A549 (cell line): ENCODE measurements around the gene ADCY7. TPM values are rescaled to one million over a fixed set of nuclear protein-coding genes. Genes with fewer than 3 reads are reported as not detected.
A peak's percentile ranks its signal among the peaks of the same experiment; 100 is the strongest.

Experiments
- ATAC-seq, 2 experiments: fragments of 200-7000 bp in 1 of 2; fragments of >200 bp in 1 of 2; cut with Nextera tagmentation in 1 of 2; cut with Tn5 transposase in 1 of 2; 3 replicates each; pipeline versions ENCODE4 v1.8.0 to v1.9.1; 2018 to 2020; ENCODE audit warnings: mild to moderate bottlenecking in 1 of 2, moderate library complexity in 1 of 2
- CTCF ChIA-PET: fragments of 300-600 bp; sonication (Branson Sonifier 250); formaldehyde crosslinking; extraction: SDS; loops from one replicate; lab custom pipeline; 2021; ENCODE audit warnings: antibody characterized with exemption, inconsistent platforms; lab: Yijun Ruan, JAX
- POLR2A ChIA-PET: fragments of 350-600 bp; formaldehyde crosslinking; extraction: SDS; loops from one replicate; lab custom pipeline; 2021; ENCODE audit warnings: antibody characterized with exemption, inconsistent platforms; lab: Yijun Ruan, JAX
- DNase-seq, 2 experiments: peaks; one replicate each; pipeline versions ENCODE4 v3.0.0 to v3.0.0-alpha.2; 2011 to 2016; ENCODE audit warnings: low read depth in 1 of 2, low spot score in 1 of 2
- FAIRE-seq: peaks from 2 replicates; lab custom pipeline; 2011; peaks lifted over from hg19 to GRCh38; lab: Jason Lieb, UNC
- H3K27ac ChIP-seq, 2 experiments: fragments of >200 bp; sonication (Bioruptor Twin); formaldehyde crosslinking; 3 replicates each; pipeline ENCODE4 v1.5.1; 2016 to 2017
- H3K4me1 ChIP-seq: fragments of >200 bp; sonication (Bioruptor Twin); formaldehyde crosslinking; 3 replicates; pipeline ENCODE4 v1.6.1; 2016
- H3K4me2 ChIP-seq: fragments of >200 bp; sonication (Bioruptor Twin); formaldehyde crosslinking; 3 replicates; pipeline ENCODE4 v1.6.1; 2016
- H3K4me3 ChIP-seq: fragments of >200 bp; sonication (Bioruptor Twin); formaldehyde crosslinking; 3 replicates; pipeline ENCODE4 v1.5.1; 2016
- H3K9me3 ChIP-seq: fragments of >200 bp; sonication (Bioruptor Twin); formaldehyde crosslinking; 3 replicates; pipeline ENCODE4 v1.6.1; 2016
- CBX2 ChIP-seq: fragments of 200-600 bp; sonication (generic); IDR thresholded peaks from 2 replicates; pipeline ENCODE4 v1.6.1; 2016; ENCODE audit warnings: low read depth, mild to moderate bottlenecking, borderline replicate concordance
- CEBPB ChIP-seq, 2 experiments: fragments of >200 bp in 1 of 2; sonication (Bioruptor Twin) in 1 of 2; formaldehyde crosslinking in 1 of 2; IDR thresholded peaks; 2 replicates each; pipeline ENCODE4 v1.6.1; 2012 to 2016
- CHD4 ChIP-seq: fragments of 200-600 bp; sonication (generic); IDR thresholded peaks from 2 replicates; pipeline ENCODE4 v1.6.1; 2016; ENCODE audit warnings: antibody characterized with exemption, mild to moderate bottlenecking, borderline replicate concordance
- E2F6 ChIP-seq: IDR thresholded peaks from 2 replicates; pipeline ENCODE4 v1.6.1; 2012; ENCODE audit warnings: low read depth, borderline replicate concordance
- EHMT2 ChIP-seq: fragments of 200-600 bp; sonication (generic); IDR thresholded peaks from 2 replicates; pipeline ENCODE4 v1.6.1; 2016; ENCODE audit warnings: antibody characterized with exemption, low read depth, mild to moderate bottlenecking, moderate library complexity
- ESRRA ChIP-seq: fragments of 150-350 bp; IDR thresholded peaks from 2 replicates; pipeline ENCODE4 v1.6.1; 2014; ENCODE audit warnings: mild to moderate bottlenecking, low read length, borderline replicate concordance
- FOXS1 ChIP-seq: fragments of 250-450 bp; sonication (Bioruptor Pico); IDR thresholded peaks from 2 replicates; pipeline ENCODE4 v1.5.0; 2020; ENCODE audit warnings: mild to moderate bottlenecking, moderate library complexity
- HDAC2 ChIP-seq: fragments of 200-600 bp; sonication (generic); IDR thresholded peaks from 2 replicates; pipeline ENCODE4 v1.6.1; 2016
- HES2 ChIP-seq: fragments of >200 bp; sonication (Bioruptor Twin); formaldehyde crosslinking; IDR thresholded peaks from 2 replicates; pipeline ENCODE4 v1.6.1; 2016
- HOXA7 ChIP-seq: fragments of 250-450 bp; sonication (Bioruptor Pico); IDR thresholded peaks from 2 replicates; pipeline ENCODE4 v1.5.0; 2020; ENCODE audit warnings: mild to moderate bottlenecking, moderate library complexity
- HOXB13 ChIP-seq: fragments of 250-450 bp; sonication (Bioruptor Pico); IDR thresholded peaks from 2 replicates; pipeline ENCODE4 v1.5.0; 2020; ENCODE audit warnings: low read depth, mild to moderate bottlenecking, moderate library complexity
- KDM5A ChIP-seq: fragments of 200-600 bp; sonication (generic); IDR thresholded peaks from 2 replicates; pipeline ENCODE4 v1.6.1; 2016; ENCODE audit warnings: antibody characterized with exemption, mild to moderate bottlenecking
- MYC ChIP-seq: IDR thresholded peaks from 2 replicates; pipeline ENCODE4 v1.6.1; 2012; ENCODE audit warnings: mild to moderate bottlenecking, inconsistent platforms, low read length, improper control_type of control experiment, borderline replicate concordance
- NFE2L2 ChIP-seq: fragments of 150-350 bp; conservative IDR thresholded peaks from 2 replicates; pipeline ENCODE4 v1.6.1; 2014; ENCODE audit warnings: low read length
- NPAS2 ChIP-seq: fragments of 250-450 bp; sonication (Bioruptor Pico); IDR thresholded peaks from 2 replicates; pipeline ENCODE4 v1.8.0; 2022; ENCODE audit warnings: mild to moderate bottlenecking, moderate library complexity, borderline replicate concordance
- NR3C1 ChIP-seq: fragments of >200 bp; sonication (Bioruptor Twin); formaldehyde crosslinking; IDR thresholded peaks from 3 replicates; pipeline ENCODE4 v1.6.1; 2017
- POLR2A ChIP-seq: IDR thresholded peaks from 2 replicates; pipeline ENCODE4 v1.6.1; 2012; ENCODE audit warnings: mild to moderate bottlenecking, low read length
- RAD21 ChIP-seq, 2 experiments: fragments of >200 bp in 1 of 2; sonication (Bioruptor Twin) in 1 of 2; formaldehyde crosslinking in 1 of 2; IDR thresholded peaks in 1 of 2; conservative IDR thresholded peaks in 1 of 2; 2 replicates in 1 of 2; 3 replicates in 1 of 2; pipeline ENCODE4 v1.6.1; 2012 to 2018; ENCODE audit warnings: inconsistent platforms in 1 of 2
- RARB ChIP-seq: fragments of 250-450 bp; sonication (Bioruptor Pico); IDR thresholded peaks from 2 replicates; pipeline ENCODE4 v1.8.0; 2021; ENCODE audit warnings: mild to moderate bottlenecking, moderate library complexity
- RFX5 ChIP-seq: fragments of 450-650 bp; IDR thresholded peaks from 2 replicates; pipeline ENCODE4 v1.7.1; 2014; ENCODE audit warnings: antibody characterized with exemption, mild to moderate bottlenecking, moderate library complexity
- RNF2 ChIP-seq: fragments of 200-600 bp; sonication (generic); IDR thresholded peaks from 2 replicates; pipeline ENCODE4 v1.6.1; 2016; ENCODE audit warnings: low read depth, mild to moderate bottlenecking, antibody characterized with exemption, moderate library complexity, borderline replicate concordance
- SREBF2 ChIP-seq: fragments of 450-650 bp; IDR thresholded peaks from 2 replicates; pipeline ENCODE4 v1.6.1; 2014; ENCODE audit warnings: mild to moderate bottlenecking, moderate library complexity
- TP53 ChIP-seq: fragments of 250-450 bp; sonication (Bioruptor Pico); IDR thresholded peaks from 2 replicates; pipeline ENCODE4 v1.5.0; 2021; ENCODE audit warnings: mild to moderate bottlenecking, moderate library complexity
- ZFP36 ChIP-seq: fragments of 450-650 bp; IDR thresholded peaks from 2 replicates; pipeline ENCODE4 v1.6.1; 2014; ENCODE audit warnings: borderline replicate concordance; ENCODE audit not compliant: partially characterized antibody
- WGBS: methylation state at CpG from one replicate; pipeline ENCODE4 v1.1.6; 2017; ENCODE audit errors: missing lambda C conversion rate; 5-methylcytosine and 5-hydroxymethylcytosine counted together
- polyA plus RNA-seq, 4 experiments: library from polyadenylated mRNA; depleted of rRNA in 3 of 4; stranded (reverse); fragments of >200 nt; fragmentation: RNase III in 1 of 4; extraction: RNeasy Plus Mini Kit Qiagen cat#74134 plus additional on column Dnase treatment in 1 of 4; gene quantifications; 2 replicates in 3 of 4; 3 replicates in 1 of 4; pipeline ENCODE4 v1.2.3, GENCODE V29; 2011 to 2017
- TF ChIP-seq, protein P1 (sequence below): fragments of 250-450 bp; sonication (Bioruptor Pico); IDR thresholded peaks from 2 replicates; pipeline ENCODE4 v1.5.0; 2021; ENCODE audit warnings: mild to moderate bottlenecking, moderate library complexity, borderline replicate concordance
- TF ChIP-seq, protein P2 (sequence below): fragments of 250-450 bp; sonication (Bioruptor Pico); IDR thresholded peaks from 2 replicates; pipeline ENCODE4 v1.5.0; 2020; ENCODE audit warnings: low read depth, mild to moderate bottlenecking, moderate library complexity
- TF ChIP-seq, protein P3 (sequence below): IDR thresholded peaks from 2 replicates; pipeline ENCODE4 v1.6.1; 2012
- TF ChIP-seq, protein P4 (sequence below): fragments of 150-350 bp; IDR thresholded peaks from 2 replicates; pipeline ENCODE4 v1.6.1; 2014; ENCODE audit warnings: low read depth, mild to moderate bottlenecking, low read length

ADCY7 gene
- polyA plus RNA-seq, 2 of the 4 experiments (the other 2 are of a cell fraction), result 10.5 to 18.7 TPM

DNA sequence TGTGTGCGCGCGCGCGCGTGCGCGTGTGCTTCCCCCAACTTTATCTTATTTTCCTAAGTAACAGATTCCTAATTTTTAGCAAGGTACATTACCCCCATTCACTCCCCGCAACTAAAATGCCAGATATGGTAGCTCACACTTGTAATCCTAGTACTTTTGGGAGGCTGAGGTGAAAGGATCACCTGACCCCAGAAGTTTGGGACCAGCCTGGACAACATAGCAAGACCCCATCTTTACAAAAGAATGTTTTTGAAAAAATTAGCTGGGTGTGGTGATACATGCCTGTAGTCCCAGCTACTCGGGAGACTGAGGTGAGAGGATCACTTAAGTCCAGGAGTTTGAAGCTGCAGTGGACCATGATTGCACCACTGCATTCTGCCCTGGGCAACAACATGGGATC, 97.3 kb downstream of the ADCY7 start:
- DNase-seq (no peak), FAIRE-seq (no peak), ATAC-seq (no peak)
- WGBS, result 51% methylated on average over 10 of the region's 10 CpGs
- Histone ChIP-seq H3K27ac (no peak overlapping the region), H3K4me2 (no peak overlapping the region), H3K9me3 (no peaks in the 10 kb centered on the region), H3K4me1 (peaks cover 15% of the 10 kb centered on the region), H3K4me3 (no peak overlapping the region)
- CTCF ChIA-PET, result interaction anchor here (0.6 to 1.3 kb wide), 2 partner anchors 8 to 443 kb away, joined by 3 to 4 read pairs; no protein-coding TSS in a partner anchor
- TF ChIP-seq HOXA7 (no peak), TP53 (CRISPR knock-in tag) (no peak), KDM5A (no peak), ZFP36 (no peak), SREBF2 (no peak), CHD4 (no peak), NFE2L2 (no peak), EHMT2 (no peak), HDAC2 (no peak), ESRRA (no peak), HES2 (no peak), RNF2 (no peak), HOXB13 (CRISPR knock-in tag) (no peak), E2F6 (no peak), RFX5 (no peak)
- TF ChIP-seq, protein P1, sequence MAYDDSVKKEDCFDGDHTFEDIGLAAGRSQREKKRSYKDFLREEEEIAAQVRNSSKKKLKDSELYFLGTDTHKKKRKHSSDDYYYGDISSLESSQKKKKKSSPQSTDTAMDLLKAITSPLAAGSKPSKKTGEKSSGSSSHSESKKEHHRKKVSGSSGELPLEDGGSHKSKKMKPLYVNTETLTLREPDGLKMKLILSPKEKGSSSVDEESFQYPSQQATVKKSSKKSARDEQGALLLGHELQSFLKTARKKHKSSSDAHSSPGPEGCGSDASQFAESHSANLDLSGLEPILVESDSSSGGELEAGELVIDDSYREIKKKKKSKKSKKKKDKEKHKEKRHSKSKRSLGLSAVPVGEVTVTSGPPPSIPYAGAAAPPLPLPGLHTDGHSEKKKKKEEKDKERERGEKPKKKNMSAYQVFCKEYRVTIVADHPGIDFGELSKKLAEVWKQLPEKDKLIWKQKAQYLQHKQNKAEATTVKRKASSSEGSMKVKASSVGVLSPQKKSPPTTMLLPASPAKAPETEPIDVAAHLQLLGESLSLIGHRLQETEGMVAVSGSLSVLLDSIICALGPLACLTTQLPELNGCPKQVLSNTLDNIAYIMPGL (CRISPR knock-in tag), result no peak
- TF ChIP-seq, protein P2, sequence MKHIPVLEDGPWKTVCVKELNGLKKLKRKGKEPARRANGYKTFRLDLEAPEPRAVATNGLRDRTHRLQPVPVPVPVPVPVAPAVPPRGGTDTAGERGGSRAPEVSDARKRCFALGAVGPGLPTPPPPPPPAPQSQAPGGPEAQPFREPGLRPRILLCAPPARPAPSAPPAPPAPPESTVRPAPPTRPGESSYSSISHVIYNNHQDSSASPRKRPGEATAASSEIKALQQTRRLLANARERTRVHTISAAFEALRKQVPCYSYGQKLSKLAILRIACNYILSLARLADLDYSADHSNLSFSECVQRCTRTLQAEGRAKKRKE (CRISPR knock-in tag), result no peak
- TF ChIP-seq, protein P3, sequence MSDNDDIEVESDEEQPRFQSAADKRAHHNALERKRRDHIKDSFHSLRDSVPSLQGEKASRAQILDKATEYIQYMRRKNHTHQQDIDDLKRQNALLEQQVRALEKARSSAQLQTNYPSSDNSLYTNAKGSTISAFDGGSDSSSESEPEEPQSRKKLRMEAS, result no peak
- TF ChIP-seq, protein P4, sequence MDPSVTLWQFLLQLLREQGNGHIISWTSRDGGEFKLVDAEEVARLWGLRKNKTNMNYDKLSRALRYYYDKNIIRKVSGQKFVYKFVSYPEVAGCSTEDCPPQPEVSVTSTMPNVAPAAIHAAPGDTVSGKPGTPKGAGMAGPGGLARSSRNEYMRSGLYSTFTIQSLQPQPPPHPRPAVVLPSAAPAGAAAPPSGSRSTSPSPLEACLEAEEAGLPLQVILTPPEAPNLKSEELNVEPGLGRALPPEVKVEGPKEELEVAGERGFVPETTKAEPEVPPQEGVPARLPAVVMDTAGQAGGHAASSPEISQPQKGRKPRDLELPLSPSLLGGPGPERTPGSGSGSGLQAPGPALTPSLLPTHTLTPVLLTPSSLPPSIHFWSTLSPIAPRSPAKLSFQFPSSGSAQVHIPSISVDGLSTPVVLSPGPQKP, result no peak
- POLR2A ChIA-PET, result no interaction called here

DNA sequence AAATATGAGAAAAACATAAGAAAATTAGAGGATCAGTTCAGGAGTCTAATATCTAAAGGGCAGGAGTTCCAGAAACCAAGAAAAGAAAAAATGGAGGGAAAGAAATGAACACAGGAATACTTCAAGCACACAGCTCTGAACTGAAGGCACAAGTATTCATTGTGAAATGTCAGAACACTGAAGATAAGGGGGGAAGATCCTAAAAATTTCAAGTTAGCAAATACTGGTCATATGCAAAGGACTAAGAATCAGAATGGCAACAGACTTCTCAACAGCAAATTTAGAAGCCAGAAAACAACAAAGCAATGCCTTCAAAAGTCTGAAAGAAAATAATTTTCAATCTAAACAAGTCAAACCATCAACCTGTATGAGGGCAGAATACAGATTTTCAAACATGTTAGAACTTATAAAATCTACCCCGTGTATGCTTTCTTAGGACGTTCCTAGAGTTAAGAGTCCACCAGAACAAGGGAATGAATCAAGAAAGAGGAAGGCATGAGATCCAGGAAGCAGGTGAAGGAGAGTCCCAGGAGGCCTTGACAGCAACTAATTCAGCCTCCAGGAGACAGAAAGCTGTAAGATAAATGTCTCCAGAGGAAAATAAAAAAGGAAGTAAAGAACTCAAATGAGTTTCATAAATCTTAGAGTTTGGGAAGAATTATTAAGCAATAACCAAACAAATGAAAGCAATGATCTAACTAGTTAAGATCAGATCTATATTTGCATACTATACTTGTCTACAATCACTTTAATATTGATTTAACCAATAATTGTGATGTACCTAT, 99.6 kb downstream of the ADCY7 start:
- no peak for ATAC-seq
- CTCF ChIA-PET, result interaction anchor here (1.3 kb wide), 1 partner anchor 11 kb away, joined by 3 read pairs; no protein-coding TSS in a partner anchor

More for the DNA sequence above, 99.6 kb downstream of the ADCY7 start:
- no peak for DNase-seq
- Histone ChIP-seq H3K9me3 (no peaks in the 10 kb centered on the region), H3K4me2 (0 out of 3 replicates have a peak overlapping the region, but pooled peaks have one; percentile 67), H3K27ac (no peak overlapping the region), H3K4me3 (no peak overlapping the region), H3K4me1 (peaks cover 15% of the 10 kb centered on the region)
- POLR2A ChIA-PET, result no interaction called here
- no peak for TF ChIP-seq NPAS2 (CRISPR knock-in tag)
- no peak for TF ChIP-seq NR3C1
- TF ChIP-seq TP53 (CRISPR knock-in tag), result no peak
- TF ChIP-seq, protein P2 (CRISPR knock-in tag), result no peak
- no peak for TF ChIP-seq RAD21 (conservative IDR thresholded peaks at IDR 0.05 in 1 of 2, IDR thresholded peaks at IDR 0.05 in 1 of 2)
- TF ChIP-seq FOXS1 (CRISPR knock-in tag), result no peak
- no peak for TF ChIP-seq HOXA7
- TF ChIP-seq SREBF2, result no peak
- no peak for TF ChIP-seq HES2
- TF ChIP-seq CEBPB (IDR thresholded peaks at IDR 0.05), result no peak
- TF ChIP-seq POLR2A, result no peak
- no peak for TF ChIP-seq MYC
- TF ChIP-seq CBX2, result no peak
- TF ChIP-seq, protein P3, result no peak
- TF ChIP-seq, protein P4, result no peak
- no peak for TF ChIP-seq RARB (CRISPR knock-in tag)
- TF ChIP-seq, all 56 proteins: peak for 0
- 49% methylated on average over 2 of the region's 2 CpGs for WGBS
- no peak for FAIRE-seq
